NB4 (cell line): ENCODE data around the gene CTU2.

ENCODE experiments used
- MYC ChIP-seq: IDR thresholded peaks from 2 replicates; pipeline ENCODE4 v1.6.1; 2011; ENCODE audit warnings: low read depth, low read length
- POLR2A ChIP-seq: IDR thresholded peaks from 2 replicates; pipeline ENCODE4 v1.6.1; 2011; ENCODE audit warnings: mild to moderate bottlenecking; ENCODE audit not compliant: insufficient read length; ENCODE audit errors: extremely low read depth
- TF ChIP-seq, protein P1 (sequence below): IDR thresholded peaks from one replicate; pipeline ENCODE4 v1.5.1; 2012; ENCODE audit warnings: low read depth, low read length
- TF ChIP-seq, protein P2 (sequence below): IDR thresholded peaks from 2 replicates; pipeline ENCODE4 v1.6.1; 2011; ENCODE audit warnings: low read depth, low read length

DNA sequence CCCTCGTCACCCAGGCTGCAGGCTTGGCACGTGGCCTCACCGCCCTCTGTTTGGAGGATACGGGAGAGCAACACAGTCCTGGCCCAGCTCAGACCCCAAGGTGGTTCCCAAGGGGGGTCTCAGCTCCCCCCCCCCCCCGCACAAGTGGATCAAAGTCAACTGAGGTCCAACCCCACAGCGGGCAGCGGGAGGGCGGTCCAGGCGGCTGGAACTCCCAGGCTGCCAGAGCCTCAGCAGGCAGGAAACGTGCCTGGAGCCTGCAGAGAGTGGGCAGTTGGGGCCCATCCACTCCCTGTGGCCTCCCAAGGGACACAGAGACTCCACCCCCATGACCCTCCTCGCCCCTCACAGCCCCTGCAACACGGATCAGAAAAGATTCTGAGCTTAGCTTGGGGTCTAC lies 42.1 kb downstream of the CTU2 start:
- TF ChIP-seq, protein P1, sequence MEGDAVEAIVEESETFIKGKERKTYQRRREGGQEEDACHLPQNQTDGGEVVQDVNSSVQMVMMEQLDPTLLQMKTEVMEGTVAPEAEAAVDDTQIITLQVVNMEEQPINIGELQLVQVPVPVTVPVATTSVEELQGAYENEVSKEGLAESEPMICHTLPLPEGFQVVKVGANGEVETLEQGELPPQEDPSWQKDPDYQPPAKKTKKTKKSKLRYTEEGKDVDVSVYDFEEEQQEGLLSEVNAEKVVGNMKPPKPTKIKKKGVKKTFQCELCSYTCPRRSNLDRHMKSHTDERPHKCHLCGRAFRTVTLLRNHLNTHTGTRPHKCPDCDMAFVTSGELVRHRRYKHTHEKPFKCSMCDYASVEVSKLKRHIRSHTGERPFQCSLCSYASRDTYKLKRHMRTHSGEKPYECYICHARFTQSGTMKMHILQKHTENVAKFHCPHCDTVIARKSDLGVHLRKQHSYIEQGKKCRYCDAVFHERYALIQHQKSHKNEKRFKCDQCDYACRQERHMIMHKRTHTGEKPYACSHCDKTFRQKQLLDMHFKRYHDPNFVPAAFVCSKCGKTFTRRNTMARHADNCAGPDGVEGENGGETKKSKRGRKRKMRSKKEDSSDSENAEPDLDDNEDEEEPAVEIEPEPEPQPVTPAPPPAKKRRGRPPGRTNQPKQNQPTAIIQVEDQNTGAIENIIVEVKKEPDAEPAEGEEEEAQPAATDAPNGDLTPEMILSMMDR: no peak
- TF ChIP-seq, protein P2, sequence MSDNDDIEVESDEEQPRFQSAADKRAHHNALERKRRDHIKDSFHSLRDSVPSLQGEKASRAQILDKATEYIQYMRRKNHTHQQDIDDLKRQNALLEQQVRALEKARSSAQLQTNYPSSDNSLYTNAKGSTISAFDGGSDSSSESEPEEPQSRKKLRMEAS: no peak
- TF ChIP-seq MYC (no peak), POLR2A (no peak)
